Mesothelial cell of epicardium (in vitro differentiated cells): ENCODE data around the gene TXNDC17. TPM values are rescaled to one million over a fixed set of nuclear protein-coding genes. Genes with fewer than 3 reads are reported as not detected.

Experiments
- DNase-seq, 2 experiments: peaks; one replicate each; pipeline ENCODE4 v3.0.0; 2021; ENCODE audit warnings: low spot score in 2 of 2; ENCODE audit not compliant: unreplicated experiment in 2 of 2
- H3K27ac Mint-ChIP-seq: 2 replicates; pipeline ENCODE4 v1.8.0; 2021; ENCODE audit warnings: mixed read lengths
- H3K27me3 Mint-ChIP-seq: 2 replicates; pipeline ENCODE4 v1.8.0; 2021; ENCODE audit warnings: low read depth, mixed read lengths
- H3K36me3 Mint-ChIP-seq: 2 replicates; pipeline ENCODE4 v1.8.0; 2021; ENCODE audit warnings: mixed read lengths
- H3K4me1 Mint-ChIP-seq: 2 replicates; pipeline ENCODE4 v1.8.0; 2021; ENCODE audit warnings: mixed read lengths
- H3K4me3 Mint-ChIP-seq: 2 replicates; pipeline ENCODE4 v1.8.0; 2021; ENCODE audit warnings: mild to moderate bottlenecking, moderate library complexity, mixed read lengths
- H3K9me3 Mint-ChIP-seq: 2 replicates; pipeline ENCODE4 v1.8.0; 2021; ENCODE audit warnings: mixed read lengths
- CTCF ChIP-seq: fragments of 200-600 bp; sonication (generic); IDR thresholded peaks from one replicate; pipeline ENCODE4 v1.5.0; 2021; ENCODE audit warnings: antibody characterized with exemption; ENCODE audit not compliant: unreplicated experiment
- total RNA-seq: library from RNA; stranded (reverse); gene quantifications from 3 replicates; pipeline ENCODE4 v1.2.1, GENCODE V29; 2021

Gene TXNDC17
- total RNA-seq, 1 donor from 2014 or later, result 52.4 TPM

- no peak for DNase-seq
- H3K4me3 Mint-ChIP-seq, result no peak overlapping the region
- H3K27ac Mint-ChIP-seq, result no peak overlapping the region
- H3K9me3 Mint-ChIP-seq, result no peaks in the 10 kb centered on the region
- H3K4me1 Mint-ChIP-seq, result peaks cover 28% of the 10 kb centered on the region
- H3K27me3 Mint-ChIP-seq, result no peaks in the 10 kb centered on the region
- no peak for TF ChIP-seq CTCF
- peaks cover 9% of the 10 kb centered on the region for H3K36me3 Mint-ChIP-seq
These were observed 1.7 kb downstream of the TXNDC17 start for GRCh38 chr17:6642592-6642991.

GRCh38 chr17:6643451-6644125 lies 2.7 kb downstream of the TXNDC17 start:
- H3K27ac Mint-ChIP-seq, result no peak overlapping the region

GRCh38 chr17:6648181-6648580 lies 7.3 kb downstream of the TXNDC17 start:
- Mint-ChIP-seq H3K9me3 (no peaks in the 10 kb centered on the region), H3K27me3 (peaks cover 2% of the 10 kb centered on the region), H3K4me3 (no peak overlapping the region), H3K27ac (no peak overlapping the region), H3K36me3 (peaks cover 12% of the 10 kb centered on the region), H3K4me1 (peaks cover 24% of the 10 kb centered on the region)
- TF ChIP-seq CTCF, result no peak
- DNase-seq, result no peak

More at GRCh38 chr17:6643451-6644125, 2.7 kb downstream of the TXNDC17 start:
- Mint-ChIP-seq H3K9me3 (no peaks in the 10 kb centered on the region), H3K27me3 (no peaks in the 10 kb centered on the region), H3K36me3 (peaks cover 9% of the 10 kb centered on the region), H3K4me3 (no peak overlapping the region), H3K4me1 (peaks cover 22% of the 10 kb centered on the region)
- no peak for TF ChIP-seq CTCF
- DNase-seq, result no peak

- DNase-seq, result peak; percentile 84 to 95
- H3K4me1 Mint-ChIP-seq, result peaks cover 49% of the 10 kb centered on the region
- no peak for TF ChIP-seq CTCF
These were observed 10.6 kb downstream of the TXNDC17 start, which contains the start of the genes C17orf100 and MED31 for GRCh38 chr17:6651354-6651918. Gene C17orf100, plus strand, starts transcription at chr17:6651762. Its CDS starts 152 bp downstream, at chr17:6651914. Gene MED31, minus strand, starts transcription at chr17:6651605. Its CDS starts 77 bp downstream, at chr17:6651528.

GRCh38 chr17:6651919-6652452 lies 11.1 kb downstream of the TXNDC17 start:
- peaks cover 49% of the 10 kb centered on the region for H3K4me1 Mint-ChIP-seq
- no peak overlapping the region for H3K27ac Mint-ChIP-seq
- DNase-seq, result no peak
- no peaks in the 10 kb centered on the region for H3K9me3 Mint-ChIP-seq
- peaks cover 4% of the 10 kb centered on the region for H3K36me3 Mint-ChIP-seq
- peak overlapping the region; percentile 100 for H3K4me3 Mint-ChIP-seq
- no peak for TF ChIP-seq CTCF
- H3K27me3 Mint-ChIP-seq, result peaks cover 33% of the 10 kb centered on the region

More at GRCh38 chr17:6651354-6651918, 10.6 kb downstream of the TXNDC17 start, which contains the start of the genes C17orf100 and MED31:
- Mint-ChIP-seq H3K4me3 (peak within 1 kb of the TSS; percentile 100), H3K27ac (peak within 1 kb of the TSS; percentile 100), H3K9me3 (no peaks in the 10 kb centered on the region), H3K36me3 (peaks cover 4% of the 10 kb centered on the region), H3K27me3 (peaks cover 31% of the 10 kb centered on the region)
